Caco-2 (cell line): Measurements from ENCODE around the gene STRADB. TPM values are rescaled to one million over a fixed set of nuclear protein-coding genes. Genes with fewer than 3 reads are reported as not detected.

Experiments used
- BruUV-seq: library from RNA; stranded (reverse); fragments of 400-500 nt; replicated peaks from 2 replicates; lab custom pipeline; 2021; lab: Mats Ljungman, UMichigan
- CTCF ChIA-PET: fragments of 300-600 bp; sonication (Branson Sonifier 250); formaldehyde crosslinking; loops from one replicate; lab custom pipeline; 2022; ENCODE audit warnings: antibody characterized with exemption; lab: Charles Lee
- POLR2A ChIA-PET: fragments of 300-600 bp; sonication (Branson Sonifier 250); formaldehyde crosslinking; loops from one replicate; lab custom pipeline; 2022; ENCODE audit warnings: antibody characterized with exemption; lab: Charles Lee
- DNase-seq, 2 experiments: peaks; one replicate each; pipeline versions ENCODE4 v3.0.0 to v3.0.0-alpha.2; 2020 to 2022
- H3K27me3 ChIP-seq: replicated peaks from 2 replicates; pipeline ENCODE4 v1.6.0; 2011; ENCODE audit warnings: low read length; ENCODE audit not compliant: control insufficient read depth, insufficient read depth
- H3K36me3 ChIP-seq: 2 replicates; pipeline ENCODE4 v1.5.1; 2011; ENCODE audit warnings: low read length; ENCODE audit not compliant: control insufficient read depth, insufficient read depth
- H3K4me1 ChIP-seq: fragments of 250-450 bp; sonication (Bioruptor Pico); 2 replicates; pipeline ENCODE4 v1.5.1; 2020; ENCODE audit warnings: mild to moderate bottlenecking
- H3K4me3 ChIP-seq: 2 replicates; pipeline ENCODE4 v1.5.1; 2011; ENCODE audit warnings: low read depth, mild to moderate bottlenecking, control low read depth, low read length
- H3K9me3 ChIP-seq: fragments of 250-450 bp; sonication (Bioruptor Pico); 2 replicates; pipeline ENCODE4 v1.5.1; 2020; ENCODE audit warnings: mild to moderate bottlenecking, moderate library complexity
- H3K27ac Mint-ChIP-seq: one replicate; pipeline ENCODE4 v1.8.0; 2022; ENCODE audit warnings: mixed read lengths; ENCODE audit not compliant: unreplicated experiment
- H3K27me3 Mint-ChIP-seq: one replicate; pipeline ENCODE4 v1.8.0; 2022; ENCODE audit warnings: mixed read lengths; ENCODE audit not compliant: insufficient read depth, unreplicated experiment
- H3K36me3 Mint-ChIP-seq: one replicate; pipeline ENCODE4 v1.8.0; 2022; ENCODE audit warnings: mild to moderate bottlenecking, mixed read lengths; ENCODE audit not compliant: insufficient read depth, unreplicated experiment
- H3K4me1 Mint-ChIP-seq: one replicate; pipeline ENCODE4 v1.8.0; 2022; ENCODE audit warnings: low read depth, mixed read lengths; ENCODE audit not compliant: unreplicated experiment
- H3K4me3 Mint-ChIP-seq: one replicate; pipeline ENCODE4 v1.8.0; 2022; ENCODE audit warnings: mild to moderate bottlenecking, moderate library complexity, mixed read lengths; ENCODE audit not compliant: unreplicated experiment
- H3K9me3 Mint-ChIP-seq: one replicate; pipeline ENCODE4 v1.8.0; 2022; ENCODE audit warnings: mixed read lengths; ENCODE audit not compliant: unreplicated experiment
- CTCF ChIP-seq, 2 experiments: fragments of 200-600 bp in 1 of 2; IDR thresholded peaks; 1 replicate in 1 of 2; 2 replicates in 1 of 2; pipeline versions ENCODE4 v1.5.1 to v1.8.0; 2011 to 2022; ENCODE audit warnings: antibody characterized with exemption in 1 of 2, control low read depth in 1 of 2, inconsistent platforms in 1 of 2, low read depth in 1 of 2, low read length in 1 of 2, mild to moderate bottlenecking in 1 of 2, moderate library complexity in 1 of 2; ENCODE audit not compliant: insufficient read depth in 1 of 2, severe bottlenecking in 1 of 2, unreplicated experiment in 1 of 2
- intact Hi-C: fragments of 100-400 bp; cut with micrococcal nuclease; formaldehyde crosslinking; loops from one replicate; pipeline ENCODE4 v1.10.0; 2022; ENCODE audit not compliant: unreplicated experiment
- total RNA-seq: library from RNA; stranded (reverse); gene quantifications from 2 replicates; pipeline ENCODE4 v1.2.3, GENCODE V29; 2022

The STRADB gene
- total RNA-seq, 1 experiment from 2014 or later = 49.0 TPM

DNA sequence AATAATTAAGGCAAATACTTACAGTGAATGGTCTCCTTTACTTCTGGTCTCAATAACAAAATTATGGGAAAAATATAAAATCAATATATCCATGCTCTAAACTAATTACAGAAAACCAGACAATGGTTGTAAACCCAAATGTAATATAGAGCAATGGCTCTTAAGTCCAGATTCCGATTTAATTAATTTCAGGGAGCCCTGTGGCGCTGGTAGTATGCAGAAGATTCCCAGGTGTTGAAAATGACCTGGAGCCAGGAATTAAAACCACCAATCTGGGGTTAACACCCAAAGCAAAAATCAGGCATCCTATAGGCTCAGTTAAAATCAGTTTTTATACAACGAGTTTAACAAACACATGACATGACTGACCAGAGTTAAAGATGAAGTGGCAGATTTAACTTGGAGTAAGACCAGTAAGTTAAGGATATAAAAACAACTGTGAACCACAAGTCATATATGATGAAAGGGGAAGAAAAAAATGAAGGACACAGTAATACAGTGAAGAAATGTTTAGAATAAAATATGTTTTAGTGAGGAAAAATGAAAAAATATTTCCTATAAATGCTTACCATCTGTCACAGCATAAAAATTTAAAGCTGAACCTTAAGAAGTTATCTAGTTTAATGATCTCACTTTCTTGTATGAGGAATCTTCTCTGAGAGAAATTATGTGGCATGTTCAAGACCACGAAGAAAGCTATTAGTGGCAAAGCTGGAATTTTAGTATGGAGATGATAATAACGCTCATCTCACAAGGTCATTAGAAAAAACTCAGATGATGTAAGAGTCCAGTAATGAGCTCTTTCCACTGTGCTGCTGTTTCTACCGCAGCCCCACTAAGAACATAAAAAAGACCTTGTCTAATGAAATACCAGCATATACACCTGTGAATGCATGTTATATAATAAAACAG, 48.6 kb upstream of the STRADB start:
- H3K36me3 Mint-ChIP-seq = peaks cover 8% of the 10 kb centered on the region
- Histone ChIP-seq H3K36me3 (no peaks in the 10 kb centered on the region; the same call in 1 of the 2 replicates), H3K4me3 (no peak overlapping the region), H3K4me1 (no peaks in the 10 kb centered on the region), H3K9me3 (no peaks in the 10 kb centered on the region), H3K27me3 (no peaks in the 10 kb centered on the region)
- no peak overlapping the region for H3K27ac Mint-ChIP-seq
- no peaks in the 10 kb centered on the region for H3K9me3 Mint-ChIP-seq
- intact Hi-C loops = no loop called here
- POLR2A ChIA-PET = interaction anchor here (0.6 kb wide), 1 partner anchor 48 kb away, joined by 8 read pairs; the partner anchor contains the start of genes STRADB and TRAK2
- no peaks in the 10 kb centered on the region for H3K4me1 Mint-ChIP-seq
- CTCF ChIA-PET = no interaction called here
- no peak overlapping the region for H3K4me3 Mint-ChIP-seq
- BruUV-seq = no TSS peak
- DNase-seq = no peak
- TF ChIP-seq CTCF (IDR thresholded peaks at IDR 0.05; ENCODE audit: insufficient read depth in 1 of 2, low read depth in 1 of 2, low read length in 1 of 2, severe bottlenecking in 1 of 2, unreplicated experiment in 1 of 2) = no peak
- no peaks in the 10 kb centered on the region for H3K27me3 Mint-ChIP-seq

DNA sequence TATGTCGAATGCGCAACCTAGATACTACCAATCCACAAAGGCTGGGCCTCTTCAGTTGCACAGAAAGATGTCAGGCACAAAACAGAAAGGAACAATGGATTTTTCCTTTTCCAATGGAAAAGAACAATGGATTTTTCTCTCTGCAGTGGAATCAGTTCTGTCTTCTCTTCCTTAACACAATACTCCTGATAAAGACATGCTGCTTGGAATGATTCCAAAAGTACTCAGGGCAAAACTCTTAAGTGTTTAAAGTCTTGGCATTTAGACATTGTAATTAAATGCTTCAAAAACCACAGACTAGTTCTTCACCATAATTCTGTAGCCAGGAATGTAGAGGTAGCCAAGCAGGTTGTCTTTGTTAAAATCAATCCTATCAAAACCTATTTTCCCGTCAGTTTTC, 47.7 kb upstream of the STRADB start:
- Histone ChIP-seq H3K27me3 (no peaks in the 10 kb centered on the region), H3K9me3 (no peaks in the 10 kb centered on the region), H3K4me3 (no peak overlapping the region), H3K4me1 (no peaks in the 10 kb centered on the region), H3K36me3 (no peaks in the 10 kb centered on the region; the same call in 1 of the 2 replicates)
- ChIA-PET CTCF (no interaction called here), POLR2A (no interaction called here)
- no peak for TF ChIP-seq CTCF (IDR thresholded peaks at IDR 0.05; ENCODE audit: insufficient read depth in 1 of 2, low read depth in 1 of 2, low read length in 1 of 2, severe bottlenecking in 1 of 2, unreplicated experiment in 1 of 2)
- intact Hi-C loops = no loop called here
- Mint-ChIP-seq H3K4me1 (no peaks in the 10 kb centered on the region), H3K36me3 (peaks cover 8% of the 10 kb centered on the region), H3K27me3 (no peaks in the 10 kb centered on the region), H3K4me3 (no peak overlapping the region), H3K27ac (no peak overlapping the region), H3K9me3 (no peaks in the 10 kb centered on the region)
- DNase-seq = no peak
- no TSS peak for BruUV-seq

DNA sequence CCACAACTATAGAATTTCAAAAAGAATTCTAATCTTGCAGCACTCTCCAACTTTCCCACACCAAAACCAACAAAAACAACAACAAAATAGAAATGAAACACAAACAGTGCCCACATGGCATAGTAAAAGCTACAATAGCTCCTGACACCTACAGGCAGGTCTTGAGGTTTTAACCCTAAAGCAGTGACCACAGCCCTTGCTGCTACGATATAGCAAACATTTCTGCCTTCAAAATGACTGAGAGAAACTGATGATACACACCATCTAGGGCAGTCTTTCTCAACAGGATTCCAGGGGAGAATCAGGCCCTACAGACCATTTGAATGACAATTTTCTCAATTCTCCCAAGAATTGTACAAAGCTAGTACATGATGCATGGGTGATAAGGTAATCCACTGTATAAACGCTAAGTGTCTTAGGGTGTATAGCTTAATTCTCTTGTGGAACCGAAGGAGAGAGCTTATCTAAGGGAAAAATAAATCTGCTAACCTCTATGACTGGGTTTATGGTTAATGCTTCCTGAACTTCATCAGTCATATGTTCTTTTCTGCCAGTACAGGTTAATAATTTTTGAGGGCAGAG, 46.8 kb upstream of the STRADB start:
- POLR2A ChIA-PET = no interaction called here
- Mint-ChIP-seq H3K4me1 (no peaks in the 10 kb centered on the region), H3K27me3 (no peaks in the 10 kb centered on the region), H3K36me3 (no peaks in the 10 kb centered on the region), H3K9me3 (no peaks in the 10 kb centered on the region), H3K4me3 (no peak overlapping the region), H3K27ac (no peak overlapping the region)
- H3K4me1 ChIP-seq = no peaks in the 10 kb centered on the region
- no peaks in the 10 kb centered on the region for H3K9me3 ChIP-seq
- CTCF ChIA-PET = no interaction called here
- no peaks in the 10 kb centered on the region; the same call in 1 of the 2 replicates for H3K36me3 ChIP-seq
- BruUV-seq = no TSS peak
- intact Hi-C loops = no loop called here
- H3K27me3 ChIP-seq = no peaks in the 10 kb centered on the region
- DNase-seq = no peak
- TF ChIP-seq CTCF (IDR thresholded peaks at IDR 0.05; ENCODE audit: insufficient read depth in 1 of 2, low read depth in 1 of 2, low read length in 1 of 2, severe bottlenecking in 1 of 2, unreplicated experiment in 1 of 2) = no peak
- no peak overlapping the region for H3K4me3 ChIP-seq
